ENCODE data around the gene SMIM32. TPM values are rescaled to one million over a fixed set of nuclear protein-coding genes. Genes with fewer than 3 reads are reported as not detected.

The SMIM32 gene
- total RNA-seq: not detected in 2 replicates

GRCh38 chr5:136192526-136193321, at the start of gene SMIM32:
Gene SMIM32, minus strand, starts transcription at chr5:136193162. Its CDS starts 638 bp downstream, at chr5:136192524.

Other genes with a start within 250 kb of the SMIM32 start
- gene LECT2, start 238.2 kb downstream of the SMIM32 start, total RNA-seq: not detected in 2 replicates
- gene TGFBI, start 164.2 kb downstream of the SMIM32 start, total RNA-seq: 581 and 1,490 TPM in 2 replicates
- gene SMAD5, start 60.3 kb downstream of the SMIM32 start, total RNA-seq: 54.3 and 66.9 TPM in 2 replicates
- gene TRPC7, start 172.4 kb upstream of the SMIM32 start, total RNA-seq: not detected in 2 replicates

Measured in smooth muscle cell of trachea (primary cell).